HCT116 (cell line): Measurements from ENCODE around the gene NBAS. TPM values are rescaled to one million over a fixed set of nuclear protein-coding genes. Genes with fewer than 3 reads are reported as not detected.

ENCODE experiments used
- ATAC-seq: fragments of 200-7000 bp; cut with Tn5 transposase; 2 replicates; pipeline ENCODE4 v1.9.1; 2020; ENCODE audit warnings: mild to moderate bottlenecking, moderate library complexity
- BruUV-seq: library from RNA; stranded (reverse); fragments of 400-500 nt; replicated peaks from 2 replicates; lab custom pipeline; 2021; lab: Mats Ljungman, UMichigan
- CTCF ChIA-PET: fragments of 300-600 bp; sonication (Branson Sonifier 250); formaldehyde crosslinking; loops from one replicate; lab custom pipeline; 2021; ENCODE audit warnings: antibody characterized with exemption; lab: Charles Lee
- POLR2A ChIA-PET: fragments of 300-600, 350-600 bp; sonication (Branson Sonifier 250); formaldehyde crosslinking; loops from one replicate; lab custom pipeline; 2021; ENCODE audit warnings: antibody characterized with exemption; lab: Charles Lee
- RAD21 ChIA-PET, 2 experiments: fragments of 300-600 bp; sonication (Branson Sonifier 250); formaldehyde crosslinking; loops; one replicate each; lab custom pipeline; 2023; ENCODE audit warnings: low total read pairs in 2 of 2; ENCODE audit not compliant: uncharacterized antibody in 2 of 2, unreplicated experiment in 2 of 2, low non-redundant PET in 1 of 2; lab: Charles Lee
- DNase-seq: peaks from one replicate; pipeline ENCODE4 v3.0.0-alpha.2; 2010; ENCODE audit warnings: low read depth, low spot score
- H2AFZ ChIP-seq: fragments of 200-600 bp; shearing (Covaris generic), sonication (generic); 2 replicates; pipeline ENCODE4 v1.6.1; 2017; ENCODE audit warnings: low read depth, mixed run types, mixed read lengths, antibody characterized with exemption, low read length; ENCODE audit not compliant: poor library complexity, severe bottlenecking
- H3K27ac ChIP-seq: 2 replicates; pipeline ENCODE4 v1.5.1; 2012; ENCODE audit warnings: low read depth, low read length
- H3K27me3 ChIP-seq: fragments of 200-600 bp; sonication (generic); 2 replicates; pipeline ENCODE4 v1.6.1; 2016; ENCODE audit warnings: mixed run types, low read length, mixed read lengths; ENCODE audit not compliant: insufficient read depth
- H3K36me3 ChIP-seq, 2 experiments: fragments of 200-500 bp in 1 of 2; fragments of 200-600 bp in 1 of 2; sonication (Bioruptor generic) in 1 of 2; sonication (generic) in 1 of 2; 2 replicates each; pipeline versions ENCODE4 v1.5.1 to v1.6.1; 2014 to 2016; ENCODE audit warnings: low read length in 2 of 2, inconsistent platforms in 1 of 2, mixed read lengths in 1 of 2, mixed run types in 1 of 2; ENCODE audit not compliant: insufficient read depth in 2 of 2, control insufficient read depth in 1 of 2
- H3K4me1 ChIP-seq, 2 experiments: fragments of 200-600 bp in 1 of 2; sonication (generic) in 1 of 2; 2 replicates each; pipeline versions ENCODE4 v1.5.1 to v1.6.1; 2012 to 2017; ENCODE audit warnings: low read length in 2 of 2, inconsistent platforms in 1 of 2, mild to moderate bottlenecking in 1 of 2, mixed read lengths in 1 of 2, mixed run types in 1 of 2, moderate library complexity in 1 of 2; ENCODE audit not compliant: insufficient read depth in 2 of 2, control insufficient read depth in 1 of 2
- H3K4me2 ChIP-seq: fragments of 200-600 bp; sonication (generic); 2 replicates; pipeline ENCODE4 v1.6.1; 2017; ENCODE audit warnings: mixed run types, low read length, mixed read lengths
- H3K4me3 ChIP-seq, 2 experiments: fragments of 200-600 bp in 1 of 2; sonication (generic) in 1 of 2; replicated peaks in 1 of 2; 2 replicates each; pipeline ENCODE4 v1.5.1; 2011 to 2016; ENCODE audit warnings: low read length in 2 of 2, control low read depth in 1 of 2, low read depth in 1 of 2, mild to moderate bottlenecking in 1 of 2, mixed read lengths in 1 of 2, mixed run types in 1 of 2
- H3K79me2 ChIP-seq: fragments of 200-600 bp; sonication (generic); 2 replicates; pipeline ENCODE4 v1.6.1; 2017; ENCODE audit warnings: mild to moderate bottlenecking, mixed run types, low read length, moderate library complexity, mixed read lengths; ENCODE audit not compliant: insufficient read depth
- H3K9ac ChIP-seq: fragments of 200-600 bp; sonication (generic); 2 replicates; pipeline ENCODE4 v1.6.1; 2016; ENCODE audit warnings: low read length, mixed read lengths
- H3K9me2 ChIP-seq: fragments of 200-600 bp; sonication (generic), shearing (Covaris generic); 2 replicates; pipeline ENCODE4 v1.6.1; 2017; ENCODE audit warnings: mixed run types, mild to moderate bottlenecking, moderate library complexity; ENCODE audit not compliant: insufficient read depth
- H3K9me3 ChIP-seq, 2 experiments: fragments of 200-500 bp in 1 of 2; fragments of 200-600 bp in 1 of 2; sonication (Bioruptor generic) in 1 of 2; sonication (generic) in 1 of 2; 2 replicates each; pipeline ENCODE4 v1.6.1; 2014 to 2017; ENCODE audit warnings: low read length in 2 of 2, mixed read lengths in 2 of 2, inconsistent platforms in 1 of 2, low read depth in 1 of 2, mild to moderate bottlenecking in 1 of 2, mixed run types in 1 of 2, moderate library complexity in 1 of 2; ENCODE audit not compliant: control insufficient read depth in 1 of 2, insufficient read depth in 1 of 2
- H4K20me1 ChIP-seq: fragments of 200-600 bp; sonication (generic), shearing (Covaris generic); 2 replicates; pipeline ENCODE4 v1.6.1; 2017; ENCODE audit warnings: mixed run types, mild to moderate bottlenecking, moderate library complexity; ENCODE audit not compliant: insufficient read depth
- CBX3 ChIP-seq: IDR thresholded peaks from 2 replicates; pipeline ENCODE4 v1.6.1; 2012; ENCODE audit warnings: low read depth
- EGR1 ChIP-seq: IDR thresholded peaks from 2 replicates; pipeline ENCODE4 v1.6.1; 2012; ENCODE audit warnings: low read depth
- ELF1 ChIP-seq: IDR thresholded peaks from 2 replicates; pipeline ENCODE4 v1.6.1; 2012; ENCODE audit warnings: low read depth, borderline replicate concordance
- EZH2 ChIP-seq: fragments of 200-600 bp; sonication (generic); IDR thresholded peaks from 2 replicates; pipeline ENCODE4 v1.6.1; 2017; ENCODE audit warnings: antibody characterized with exemption, mixed run types
- FOSL1 ChIP-seq: IDR thresholded peaks from 2 replicates; pipeline ENCODE4 v1.6.1; 2012; ENCODE audit warnings: low read depth
- RAD21 ChIP-seq: IDR thresholded peaks from 2 replicates; pipeline ENCODE4 v1.6.1; 2012; ENCODE audit warnings: low read depth, mild to moderate bottlenecking
- SIN3A ChIP-seq: IDR thresholded peaks from 2 replicates; pipeline ENCODE4 v1.6.1; 2012; ENCODE audit warnings: low read depth
- YY1 ChIP-seq: IDR thresholded peaks from 2 replicates; pipeline ENCODE4 v1.6.1; 2011; ENCODE audit warnings: low read length, low read depth, moderate library complexity, mild to moderate bottlenecking; ENCODE audit not compliant: insufficient replicate concordance; ENCODE audit errors: extremely low read depth
- intact Hi-C: fragments of 100-400 bp; cut with micrococcal nuclease; formaldehyde crosslinking; loops from 2 replicates; pipeline ENCODE4 v1.10.0; 2022
- total RNA-seq: library from RNA; stranded (reverse); gene quantifications from one replicate; pipeline ENCODE4 v1.2.1, GENCODE V29; 2021; ENCODE audit not compliant: unreplicated experiment
- TF ChIP-seq, protein P1 (sequence below), 3 experiments: fragments of 200-600 bp in 1 of 3; sonication (generic) in 1 of 3; IDR thresholded peaks in 2 of 3; conservative IDR thresholded peaks in 1 of 3; 2 replicates each; pipeline ENCODE4 v1.5.1; 2012 to 2017; ENCODE audit warnings: low read depth in 2 of 3, low read length in 2 of 3, antibody characterized with exemption in 1 of 3, borderline replicate concordance in 1 of 3, control low read depth in 1 of 3, mild to moderate bottlenecking in 1 of 3, mixed read lengths in 1 of 3, mixed run types in 1 of 3, moderate library complexity in 1 of 3; ENCODE audit not compliant: insufficient read depth in 1 of 3

The NBAS gene
- total RNA-seq, 1 experiment from 2014 or later = 32.8 TPM

DNA sequence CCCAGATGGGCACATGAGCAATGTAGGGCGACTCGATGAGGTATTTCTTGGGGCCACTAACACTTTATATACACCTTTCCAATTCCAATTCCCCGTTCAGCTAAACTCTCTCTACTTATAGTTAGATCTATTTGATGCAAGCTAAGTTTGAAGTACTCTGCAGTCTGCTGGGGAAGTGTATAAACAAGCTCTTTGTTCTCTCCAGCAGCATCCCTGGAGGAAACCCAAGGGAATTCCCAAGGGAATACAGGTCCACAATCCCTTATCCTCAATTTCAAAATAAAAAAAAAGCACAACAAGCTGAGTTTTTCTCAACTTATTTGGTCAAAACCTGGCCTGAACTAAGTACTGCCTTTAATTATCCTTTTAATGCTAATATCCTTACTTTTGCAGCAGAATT, 433.3 kb downstream of the NBAS start:
- ChIA-PET RAD21 (no interaction called here), CTCF (no interaction called here), POLR2A (no interaction called here)
- Histone ChIP-seq H3K27ac (no peak overlapping the region), H2AFZ (no peak overlapping the region), H3K27me3 (no peaks in the 10 kb centered on the region), H3K9me3 (no peaks in the 10 kb centered on the region), H3K4me3 (no peak overlapping the region), H3K79me2 (no peaks in the 10 kb centered on the region), H3K9ac (no peak overlapping the region), H3K4me1 (peaks cover 0 to 2% of the 10 kb centered on the region in 2 experiments; a peak in 1 of 4 replicates), H4K20me1 (no peaks in the 10 kb centered on the region), H3K9me2 (no peaks in the 10 kb centered on the region; the same call in 1 of the 2 replicates), H3K36me3 (no peaks in the 10 kb centered on the region), H3K4me2 (no peak overlapping the region)
- TF ChIP-seq SIN3A (no peak), FOSL1 (no peak)
- no peak for DNase-seq
- intact Hi-C loops = no loop called here
- BruUV-seq = no TSS peak
- ATAC-seq = no peak

DNA sequence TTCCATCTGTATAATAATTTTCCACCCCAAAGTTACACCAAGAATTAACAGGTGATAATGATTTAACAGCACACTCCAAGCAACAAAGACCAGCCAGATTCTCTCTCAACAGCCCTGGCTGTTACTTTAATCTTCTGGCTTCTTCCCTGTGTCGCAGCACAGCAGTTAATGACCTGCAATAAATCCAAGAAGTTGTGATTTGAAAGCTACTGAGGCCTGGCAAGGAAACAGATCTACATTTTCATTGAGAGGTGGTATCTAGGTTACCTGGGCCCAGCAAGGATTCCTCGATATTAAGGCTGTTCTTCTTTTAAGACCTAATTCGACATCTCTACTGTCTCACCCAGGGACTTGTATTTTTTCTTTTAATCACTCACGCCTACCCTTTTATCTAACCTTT, 433.8 kb downstream of the NBAS start:
- intact Hi-C loops = no loop called here

DNA sequence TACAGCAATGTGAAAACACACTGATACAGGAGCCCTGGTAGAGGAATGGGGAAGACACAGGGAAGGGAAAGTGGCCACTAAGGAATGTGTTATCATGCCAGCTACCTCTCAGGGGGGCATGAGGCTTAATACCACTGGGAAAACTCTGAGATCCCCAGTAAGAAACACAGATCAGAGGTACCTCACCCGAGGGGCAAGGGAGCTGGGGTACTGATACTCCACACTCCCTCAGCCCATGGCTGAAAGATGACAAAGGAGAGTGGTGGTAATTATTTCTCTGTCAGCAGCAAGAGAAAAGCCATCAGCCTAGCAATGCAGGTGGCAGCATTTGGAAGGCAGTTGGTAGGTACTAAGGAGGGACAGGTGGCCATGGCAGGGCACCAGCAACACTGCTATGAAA, 434.8 kb downstream of the NBAS start:
- no peak overlapping the region for H3K4me2 ChIP-seq
- H3K27ac ChIP-seq = no peak overlapping the region
- no peaks in the 10 kb centered on the region for H4K20me1 ChIP-seq
- no peaks in the 10 kb centered on the region for H3K79me2 ChIP-seq
- intact Hi-C loops = no loop called here
- no peaks in the 10 kb centered on the region for H3K36me3 ChIP-seq
- ChIA-PET CTCF (no interaction called here), POLR2A (no interaction called here), RAD21 (no interaction called here)
- DNase-seq (no peak), ATAC-seq (no peak)
- no peak overlapping the region for H2AFZ ChIP-seq
- no TSS peak for BruUV-seq
- no peaks in the 10 kb centered on the region; the same call in 1 of the 2 replicates for H3K9me2 ChIP-seq
- no peaks in the 10 kb centered on the region for H3K27me3 ChIP-seq
- H3K9ac ChIP-seq = no peak overlapping the region
- peaks cover 0 to 4% of the 10 kb centered on the region in 2 experiments; a peak in 1 of 4 replicates for H3K4me1 ChIP-seq
- no peak overlapping the region for H3K4me3 ChIP-seq
- H3K9me3 ChIP-seq = no peaks in the 10 kb centered on the region
- TF ChIP-seq ELF1 (no peak), RAD21 (no peak), EGR1 (no peak), EZH2 (no peak), YY1 (no peak)
- TF ChIP-seq, protein P1, sequence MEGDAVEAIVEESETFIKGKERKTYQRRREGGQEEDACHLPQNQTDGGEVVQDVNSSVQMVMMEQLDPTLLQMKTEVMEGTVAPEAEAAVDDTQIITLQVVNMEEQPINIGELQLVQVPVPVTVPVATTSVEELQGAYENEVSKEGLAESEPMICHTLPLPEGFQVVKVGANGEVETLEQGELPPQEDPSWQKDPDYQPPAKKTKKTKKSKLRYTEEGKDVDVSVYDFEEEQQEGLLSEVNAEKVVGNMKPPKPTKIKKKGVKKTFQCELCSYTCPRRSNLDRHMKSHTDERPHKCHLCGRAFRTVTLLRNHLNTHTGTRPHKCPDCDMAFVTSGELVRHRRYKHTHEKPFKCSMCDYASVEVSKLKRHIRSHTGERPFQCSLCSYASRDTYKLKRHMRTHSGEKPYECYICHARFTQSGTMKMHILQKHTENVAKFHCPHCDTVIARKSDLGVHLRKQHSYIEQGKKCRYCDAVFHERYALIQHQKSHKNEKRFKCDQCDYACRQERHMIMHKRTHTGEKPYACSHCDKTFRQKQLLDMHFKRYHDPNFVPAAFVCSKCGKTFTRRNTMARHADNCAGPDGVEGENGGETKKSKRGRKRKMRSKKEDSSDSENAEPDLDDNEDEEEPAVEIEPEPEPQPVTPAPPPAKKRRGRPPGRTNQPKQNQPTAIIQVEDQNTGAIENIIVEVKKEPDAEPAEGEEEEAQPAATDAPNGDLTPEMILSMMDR (IDR thresholded peaks at IDR 0.05 in 2 of 3, conservative IDR thresholded peaks at IDR 0.05 in 1 of 3; ENCODE audit: borderline replicate concordance in 1 of 3, insufficient read depth in 1 of 3, low read depth in 2 of 3, low read length in 2 of 3) = no peak

More for the DNA sequence above, 433.8 kb downstream of the NBAS start:
- H3K4me3 ChIP-seq = no peak overlapping the region
- no peak overlapping the region for H3K9ac ChIP-seq
- CTCF ChIA-PET = no interaction called here
- no peaks in the 10 kb centered on the region for H3K79me2 ChIP-seq
- no peak for DNase-seq
- no peak overlapping the region for H3K4me2 ChIP-seq
- POLR2A ChIA-PET = no interaction called here
- no peaks in the 10 kb centered on the region for H4K20me1 ChIP-seq
- TF ChIP-seq FOSL1 = no peak
- no peak for TF ChIP-seq SIN3A
- no peak for TF ChIP-seq CBX3
- TF ChIP-seq, all 23 proteins: peak for 0
- Histone ChIP-seq H2AFZ (no peak overlapping the region), H3K4me1 (peaks cover 0 to 4% of the 10 kb centered on the region in 2 experiments; a peak in 1 of 4 replicates), H3K27me3 (no peaks in the 10 kb centered on the region), H3K9me2 (no peaks in the 10 kb centered on the region; the same call in 1 of the 2 replicates), H3K27ac (no peak overlapping the region), H3K9me3 (no peaks in the 10 kb centered on the region), H3K36me3 (no peaks in the 10 kb centered on the region)
- no TSS peak for BruUV-seq
- ATAC-seq = no peak
- RAD21 ChIA-PET = no interaction called here
